GM19395 (cell line): ENCODE measurements around the gene RIPK4.
"Not testable (repeated sequence)": the region's sequence is repeated elsewhere in the genome, so short reads cannot be mapped to it uniquely, and the experiment has no call there.

ENCODE experiments used
- ATAC-seq: cut with Tn5 transposase; IDR thresholded peaks from one replicate; pipeline ENCODE4 v1.9.1; 2021; ENCODE audit warnings: mild to moderate bottlenecking, moderate library complexity; ENCODE audit not compliant: unreplicated experiment

RIPK4 gene

DNA sequence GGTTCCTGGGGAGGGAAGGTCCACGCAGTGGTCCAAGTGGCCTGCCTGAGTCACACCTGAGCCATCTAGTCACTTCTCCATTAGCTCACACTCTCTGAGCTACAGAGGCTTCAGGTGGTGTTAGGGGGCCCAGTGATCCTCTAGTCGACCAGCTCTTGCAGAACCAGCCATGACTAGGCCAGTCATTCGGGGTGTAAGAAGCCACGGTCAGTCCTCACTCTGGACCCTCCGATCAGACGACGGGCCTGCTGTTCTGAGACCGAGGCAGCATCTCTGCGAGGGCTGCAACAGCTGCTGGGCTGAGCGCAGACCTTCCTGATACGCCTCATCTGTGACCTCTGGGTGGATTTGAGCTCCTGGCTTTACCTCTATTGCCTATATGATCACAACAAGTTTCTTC lies 68.8 kb downstream of the RIPK4 start:
- no peak for ATAC-seq

DNA sequence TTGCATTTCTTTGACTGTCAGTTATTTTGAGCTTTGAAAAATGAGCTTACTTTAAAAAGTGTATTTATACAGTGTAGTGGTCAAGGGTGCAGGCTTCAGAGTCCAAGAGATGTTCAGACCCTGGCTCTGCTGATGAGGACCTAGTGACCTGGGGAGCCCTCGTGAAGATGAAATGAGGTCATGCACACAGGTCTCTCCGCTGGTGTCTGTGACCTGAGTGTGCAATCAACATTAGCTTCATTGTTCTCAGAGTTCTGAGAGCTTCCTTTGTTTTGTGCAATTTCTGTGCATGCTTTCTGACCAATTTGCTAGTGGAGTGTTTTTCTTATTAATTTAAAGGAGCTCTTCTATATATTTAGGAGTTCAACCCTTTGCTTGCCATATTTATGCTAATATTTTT lies 71.3 kb downstream of the RIPK4 start:
- no peak for ATAC-seq

DNA sequence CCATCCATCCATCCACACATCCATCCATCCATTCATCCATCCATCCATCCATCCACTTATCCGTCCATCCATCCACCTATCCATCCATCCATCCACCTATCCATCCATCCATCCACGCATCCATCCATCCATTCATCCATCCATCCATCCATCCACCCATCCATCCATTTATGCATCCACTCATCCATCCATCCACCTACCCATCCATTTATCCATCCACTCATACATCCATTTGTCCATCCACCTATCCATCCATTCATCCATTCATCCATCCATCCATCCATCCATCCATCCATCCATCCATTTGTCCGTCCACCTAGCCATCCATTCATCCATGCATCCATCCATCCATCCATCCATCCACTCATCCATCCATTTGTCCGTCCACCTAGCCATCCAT lies 72.8 kb downstream of the RIPK4 start:
- ATAC-seq = not testable (repeated sequence)

GRCh38 chr21:41692185-41692565 lies 74.7 kb downstream of the RIPK4 start:
- no peak for ATAC-seq

- ATAC-seq = no peak
Observed at GRCh38 chr21:41691205-41692184, 75.4 kb downstream of the RIPK4 start.
